ENCODE data around the gene TMC3. TPM values are rescaled to one million over a fixed set of nuclear protein-coding genes. Genes with fewer than 3 reads are reported as not detected.
A peak's percentile ranks its signal among the peaks of the same experiment; 100 is the strongest.

TMC3 gene
- total RNA-seq, 1 donor from 2014 or later = not detected

- Histone ChIP-seq H3K27ac (replicated peaks) (no peak overlapping the region), H3K4me1 (no peaks in the 10 kb centered on the region), H3K27me3 (ENCODE audit: low read depth) (no peaks in the 10 kb centered on the region), H3K36me3 (no peaks in the 10 kb centered on the region), H3K9me3 (replicated peaks) (no peaks in the 10 kb centered on the region), H3K4me3 (no peak overlapping the region)
- intact Hi-C loops (cut with micrococcal nuclease) = no loop called here
- DNase-seq = no peak
- no peak for TF ChIP-seq CTCF (IDR thresholded peaks at IDR 0.05; ENCODE audit: borderline replicate concordance)
These were observed 26.1 kb downstream of the TMC3 start for GRCh38 chr15:81347910-81348309.

GRCh38 chr15:81346611-81347010 lies 27.4 kb downstream of the TMC3 start:
- no peak for DNase-seq
- Histone ChIP-seq H3K9me3 (replicated peaks) (no peaks in the 10 kb centered on the region), H3K27ac (replicated peaks) (no peak overlapping the region), H3K4me1 (no peaks in the 10 kb centered on the region), H3K4me3 (no peak overlapping the region), H3K36me3 (no peaks in the 10 kb centered on the region), H3K27me3 (ENCODE audit: low read depth) (no peaks in the 10 kb centered on the region)
- intact Hi-C loops (cut with micrococcal nuclease) = no loop called here
- TF ChIP-seq CTCF (IDR thresholded peaks at IDR 0.05; ENCODE audit: borderline replicate concordance) = no peak

- DNase-seq = no peak
- H3K4me1 ChIP-seq = peaks cover 5% of the 10 kb centered on the region
- no peaks in the 10 kb centered on the region for H3K27me3 ChIP-seq (ENCODE audit: low read depth)
- intact Hi-C loops (cut with micrococcal nuclease) = no loop called here
- no peaks in the 10 kb centered on the region for H3K9me3 ChIP-seq (replicated peaks)
- no peak for TF ChIP-seq CTCF (IDR thresholded peaks at IDR 0.05; ENCODE audit: borderline replicate concordance)
- no peaks in the 10 kb centered on the region for H3K36me3 ChIP-seq
- no peak overlapping the region for H3K4me3 ChIP-seq
- H3K27ac ChIP-seq (replicated peaks) = no peak overlapping the region
These were observed 30.6 kb downstream of the TMC3 start for GRCh38 chr15:81343371-81343770.

GRCh38 chr15:81341351-81341750 lies 32.7 kb downstream of the TMC3 start:
- peaks cover 15% of the 10 kb centered on the region for H3K4me1 ChIP-seq
- intact Hi-C loops (cut with micrococcal nuclease) = no loop called here
- no peaks in the 10 kb centered on the region for H3K36me3 ChIP-seq
- H3K27me3 ChIP-seq (ENCODE audit: low read depth) = no peaks in the 10 kb centered on the region
- no peak for DNase-seq
- H3K4me3 ChIP-seq = no peak overlapping the region
- no peak for TF ChIP-seq CTCF (IDR thresholded peaks at IDR 0.05; ENCODE audit: borderline replicate concordance)
- no peaks in the 10 kb centered on the region for H3K9me3 ChIP-seq (replicated peaks)
- H3K27ac ChIP-seq (replicated peaks) = no peak overlapping the region

- no peak for DNase-seq
- intact Hi-C loops (cut with micrococcal nuclease) = loop anchor here (10.0 kb wide), 1 partner anchor 65 kb away; no protein-coding TSS in a partner anchor
- Histone ChIP-seq H3K27me3 (ENCODE audit: low read depth) (no peaks in the 10 kb centered on the region), H3K27ac (replicated peaks) (no peak overlapping the region), H3K4me3 (no peak overlapping the region), H3K9me3 (replicated peaks) (no peaks in the 10 kb centered on the region), H3K4me1 (peaks cover 21% of the 10 kb centered on the region), H3K36me3 (no peaks in the 10 kb centered on the region)
- no peak for TF ChIP-seq CTCF (IDR thresholded peaks at IDR 0.05; ENCODE audit: borderline replicate concordance)
These were observed 34.2 kb downstream of the TMC3 start for GRCh38 chr15:81339851-81340250.

- no peak for TF ChIP-seq CTCF (IDR thresholded peaks at IDR 0.05; ENCODE audit: borderline replicate concordance)
- no peak overlapping the region for H3K4me3 ChIP-seq
- no peaks in the 10 kb centered on the region for H3K27me3 ChIP-seq (ENCODE audit: low read depth)
- no peaks in the 10 kb centered on the region for H3K36me3 ChIP-seq
- DNase-seq = no peak
- H3K9me3 ChIP-seq (replicated peaks) = no peaks in the 10 kb centered on the region
- intact Hi-C loops (cut with micrococcal nuclease) = loop anchor here (10.0 kb wide), 1 partner anchor 65 kb away; no protein-coding TSS in a partner anchor
- peaks cover 25% of the 10 kb centered on the region for H3K4me1 ChIP-seq
- peak overlapping the region; percentile 74 for H3K27ac ChIP-seq (replicated peaks)
These were observed 34.7 kb downstream of the TMC3 start for GRCh38 chr15:81339321-81339720.
